ENCODE data around the gene RBMS2.

DNA sequence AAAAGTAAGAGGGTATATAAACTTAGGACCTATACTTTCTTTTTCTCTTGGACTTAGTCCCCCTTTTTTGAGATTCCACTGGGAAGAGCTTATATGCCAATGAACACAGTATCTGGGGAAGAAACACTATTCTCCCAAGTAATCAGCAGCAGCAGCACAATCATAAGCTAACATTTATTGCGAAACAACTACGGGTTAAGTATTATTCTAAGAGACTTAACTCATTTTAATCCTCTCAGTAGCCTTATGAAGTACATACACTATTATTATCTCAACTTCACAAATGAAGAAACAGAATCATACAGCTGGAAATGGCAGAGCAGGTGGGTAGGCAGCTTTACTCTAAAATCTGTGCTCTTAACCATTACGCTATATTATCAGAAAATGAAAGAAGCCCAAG is 80.6 kb downstream of the RBMS2 start:
- no peak for TF ChIP-seq CTCF (IDR thresholded peaks at IDR 0.05; ENCODE audit: low read depth, low read length)
- TF ChIP-seq EZH2phosphoT487 (IDR thresholded peaks at IDR 0.05; ENCODE audit: low read depth) = no peak

Data from OCI-LY3 (cell line).